CD1c-positive myeloid dendritic cell (primary cell): ENCODE data around the gene NCK2.
A peak's percentile ranks its signal among the peaks of the same experiment; 100 is the strongest.
"Not testable (repeated sequence)": the region's sequence is repeated elsewhere in the genome, so short reads cannot be mapped to it uniquely, and the experiment has no call there.

Experiments
- DNase-seq: peaks from one replicate; pipeline ENCODE4 v3.0.0-alpha.2; 2016; ENCODE audit errors: extremely low spot score

The NCK2 gene

GRCh38 chr2:105756435-105756834, 11.7 kb downstream of the NCK2 start:
- DNase-seq = no peak

- not testable (repeated sequence) for DNase-seq
These were observed 12.2 kb downstream of the NCK2 start for GRCh38 chr2:105756865-105757264.

- no peak for DNase-seq
These were observed 12.7 kb downstream of the NCK2 start for GRCh38 chr2:105757433-105757832.

GRCh38 chr2:105760191-105760590, 15.5 kb downstream of the NCK2 start:
- DNase-seq = no peak

- DNase-seq = no peak
These were observed 16.1 kb downstream of the NCK2 start for GRCh38 chr2:105760639-105761337.

- DNase-seq = no peak
These were observed 17.3 kb downstream of the NCK2 start for GRCh38 chr2:105761931-105762515.

GRCh38 chr2:105763076-105763475, 18.4 kb downstream of the NCK2 start:
- no peak for DNase-seq

GRCh38 chr2:105764059-105764458, 19.3 kb downstream of the NCK2 start:
- DNase-seq = no peak

GRCh38 chr2:105765415-105766299, 20.9 kb downstream of the NCK2 start:
- no peak for DNase-seq

GRCh38 chr2:105766300-105766866, 21.7 kb downstream of the NCK2 start:
- DNase-seq = no peak

GRCh38 chr2:105768176-105768575, 23.5 kb downstream of the NCK2 start:
- no peak for DNase-seq

- no peak for DNase-seq
These were observed 24.3 kb downstream of the NCK2 start for GRCh38 chr2:105768961-105769452.

- DNase-seq = no peak
These were observed 24.8 kb downstream of the NCK2 start for GRCh38 chr2:105769504-105769903.

- peak; percentile 15 for DNase-seq
These were observed 25.4 kb downstream of the NCK2 start for GRCh38 chr2:105770149-105770548.

GRCh38 chr2:105771291-105771690, 26.6 kb downstream of the NCK2 start:
- DNase-seq = not testable (repeated sequence)

- no peak for DNase-seq
These were observed 27.1 kb downstream of the NCK2 start for GRCh38 chr2:105771836-105772235.

- no peak for DNase-seq
These were observed 27.6 kb downstream of the NCK2 start for GRCh38 chr2:105772362-105772761.

GRCh38 chr2:105773568-105773967, 28.9 kb downstream of the NCK2 start:
- DNase-seq = no peak

GRCh38 chr2:105774781-105775337, 30.1 kb downstream of the NCK2 start:
- DNase-seq = no peak

- peak; percentile 17 for DNase-seq
These were observed 31.3 kb downstream of the NCK2 start for GRCh38 chr2:105775809-105776559.

- DNase-seq = peak; percentile 18
These were observed 31.8 kb downstream of the NCK2 start for GRCh38 chr2:105776560-105776928.
